Retinal pigment epithelial cell (primary cell): Measurements from ENCODE around the gene TEX2.
"Not testable (repeated sequence)": the region's sequence is repeated elsewhere in the genome, so short reads cannot be mapped to it uniquely, and the experiment has no call there.

Experiments used
- DNase-seq: peaks from one replicate; pipeline ENCODE4 v3.0.0-alpha.2; 2010; ENCODE audit warnings: low read depth
- H3K4me3 ChIP-seq: 2 replicates; pipeline ENCODE4 v1.5.1; 2011; ENCODE audit warnings: mild to moderate bottlenecking, low read length, control low read depth, moderate library complexity
- CTCF ChIP-seq: conservative IDR thresholded peaks from 2 replicates; pipeline ENCODE4 v1.5.1; 2011; ENCODE audit warnings: low read depth, low read length, control low read depth, inconsistent platforms

TEX2 gene

GRCh38 chr17:64180089-64181073 is 82.7 kb downstream of the TEX2 start:
- DNase-seq: no peak

DNA sequence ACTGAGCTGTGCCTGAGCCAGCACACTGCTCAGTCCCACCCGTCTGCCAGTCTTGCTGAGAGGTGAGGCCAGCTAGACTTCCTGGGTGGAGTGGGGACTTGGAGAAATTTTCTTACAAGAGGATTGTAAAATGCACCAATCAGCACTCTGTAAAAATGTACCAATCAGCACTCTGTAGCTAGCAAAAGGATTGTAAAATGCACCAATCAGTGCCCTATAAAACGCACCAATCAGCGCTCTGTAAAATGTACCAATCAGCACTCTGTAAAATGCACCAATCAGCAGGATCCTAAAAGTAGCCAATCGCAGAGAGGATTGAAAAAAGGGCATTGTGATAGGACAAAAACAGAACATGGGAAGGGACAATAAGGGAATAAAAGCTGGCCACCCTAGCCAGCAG is 84.0 kb downstream of the TEX2 start:
- not testable (repeated sequence) for H3K4me3 ChIP-seq, DNase-seq

More at GRCh38 chr17:64180089-64181073, 82.7 kb downstream of the TEX2 start:
- peak; percentile 3 for TF ChIP-seq CTCF
- H3K4me3 ChIP-seq: no peak overlapping the region

GRCh38 chr17:64178011-64178825 is 84.8 kb downstream of the TEX2 start:
- no peak overlapping the region for H3K4me3 ChIP-seq
- no peak for DNase-seq
- TF ChIP-seq CTCF: no peak

DNA sequence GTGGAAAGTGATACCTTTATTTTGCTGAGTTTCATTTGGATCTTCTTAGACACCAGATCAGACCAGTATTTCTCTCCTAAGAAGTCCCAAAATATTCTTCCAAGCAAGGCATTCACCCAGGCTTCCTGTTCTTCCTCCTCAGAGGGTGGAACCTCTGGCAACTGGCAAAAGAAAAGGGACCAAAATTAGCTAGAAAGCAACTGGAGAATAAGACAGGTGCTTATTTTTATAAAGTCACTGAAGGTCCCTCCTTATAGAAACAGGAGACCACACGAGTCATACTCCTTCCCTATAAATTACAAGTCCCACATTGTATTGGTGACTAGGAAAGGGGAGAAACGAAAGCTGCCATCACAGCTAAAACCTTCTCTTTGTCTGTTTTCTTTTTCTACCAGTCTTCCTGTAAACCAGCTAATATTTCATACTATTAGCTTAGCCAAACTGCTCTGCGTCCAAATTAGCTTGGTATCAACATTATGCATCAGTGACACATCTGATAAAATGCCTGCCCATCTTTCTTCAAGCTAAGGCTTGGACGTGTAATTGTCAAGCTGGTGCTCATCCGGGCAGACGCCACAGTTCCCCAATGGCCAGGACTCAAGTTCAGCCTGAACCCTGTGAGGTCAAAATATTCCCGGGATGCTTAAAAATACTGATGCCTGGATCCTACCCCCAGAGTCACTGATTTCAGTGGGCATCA is 85.6 kb downstream of the TEX2 start:
- no peak for TF ChIP-seq CTCF
- no peak for DNase-seq
- H3K4me3 ChIP-seq: no peak overlapping the region

GRCh38 chr17:64176556-64176955 is 86.5 kb downstream of the TEX2 start:
- H3K4me3 ChIP-seq: no peak overlapping the region
- no peak for TF ChIP-seq CTCF
- no peak for DNase-seq

DNA sequence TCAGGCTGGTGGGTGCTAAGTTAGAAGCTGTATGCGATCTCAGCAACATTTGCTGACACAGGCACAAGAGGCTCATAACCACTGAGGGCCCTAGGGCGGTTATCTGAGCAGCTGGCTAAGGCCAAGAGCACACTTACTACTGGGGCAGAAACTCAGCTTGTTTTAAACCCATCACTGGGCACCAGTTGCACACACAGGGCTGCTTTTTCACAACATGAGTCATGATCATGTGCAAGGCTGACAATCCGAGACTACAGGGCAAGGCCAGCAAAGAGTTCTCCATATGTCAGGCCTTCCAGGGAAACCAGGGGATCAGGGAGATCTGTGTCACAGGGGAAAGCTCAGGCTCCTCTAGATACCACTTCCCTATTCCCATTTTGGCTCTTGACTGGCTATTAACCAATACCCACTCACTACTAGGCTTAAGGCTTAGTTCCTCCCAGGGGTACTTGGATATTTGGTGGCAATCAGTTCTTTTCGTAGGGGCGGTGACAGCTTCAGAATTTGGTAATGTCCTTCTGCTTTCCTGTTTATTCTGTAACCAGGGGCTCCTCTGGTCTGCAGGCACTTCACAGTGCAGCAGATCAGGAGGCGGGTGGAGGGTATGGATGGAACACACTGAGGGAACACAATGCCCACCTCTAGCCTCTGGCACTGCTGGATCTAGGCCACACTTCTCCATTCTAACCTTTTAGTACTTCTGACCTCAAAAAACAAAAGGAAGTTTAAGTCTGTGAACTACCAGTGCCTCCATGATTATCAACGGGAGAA is 88.2 kb downstream of the TEX2 start:
- DNase-seq: peak; percentile 87
- no peak for TF ChIP-seq CTCF
- no peak overlapping the region for H3K4me3 ChIP-seq
